Gastrocnemius medialis (tissue), 4 donors: ENCODE measurements around the gene GMCL2.

Experiments used
- CTCF ChIP-seq, 5 experiments: fragments of 450-650 bp in 3 of 5; fragments of 200-600 bp in 2 of 5; sonication (generic) in 2 of 5; IDR thresholded peaks in 4 of 5; conservative IDR thresholded peaks in 1 of 5; 1 replicate in 4 of 5; 2 replicates in 1 of 5; pipeline ENCODE4 v1.5.1; 2016 to 2019; ENCODE audit warnings: antibody characterized with exemption in 5 of 5, mild to moderate bottlenecking in 3 of 5, moderate library complexity in 3 of 5
- POLR2A ChIP-seq, 2 donors: fragments of 450-650 bp; IDR thresholded peaks; one replicate each; pipeline ENCODE4 v1.6.1; 2017; ENCODE audit warnings: antibody characterized with exemption in 2 of 2, mild to moderate bottlenecking in 2 of 2, moderate library complexity in 2 of 2

- no peak for TF ChIP-seq CTCF (IDR thresholded peaks at IDR 0.05 in 4 of 5, conservative IDR thresholded peaks at IDR 0.05 in 1 of 5)
- TF ChIP-seq POLR2A (IDR thresholded peaks at IDR 0.05): no peak
Observed at GRCh38 chr5:178155065-178155464, 32.1 kb downstream of the GMCL2 start.
